ENCODE results near the gene LRMDA.

LRMDA gene

GRCh38 chr10:75404815-75405597, 26.4 kb upstream of the LRMDA start (continued):
- TF ChIP-seq ZNF645 (tag by site-specific recombination; IDR thresholded peaks at IDR 0.05): peak; percentile 67; the same call in 1 of the 2 replicates
- TF ChIP-seq ZNF513 (tag by site-specific recombination; IDR thresholded peaks at IDR 0.05): no peak
- no peak for TF ChIP-seq ZNF785 (tag by site-specific recombination; IDR thresholded peaks at IDR 0.05)
- peak; percentile 37 for TF ChIP-seq ZFHX2 (tag by site-specific recombination; conservative IDR thresholded peaks at IDR 0.05)
- TF ChIP-seq ZBTB48 (tag by site-specific recombination; IDR thresholded peaks at IDR 0.05): no peak
- no peak for TF ChIP-seq ZSCAN30 (tag by site-specific recombination; IDR thresholded peaks at IDR 0.05)
- no peak for TF ChIP-seq ZNF148 (tag by site-specific recombination; IDR thresholded peaks at IDR 0.05; ENCODE audit: borderline replicate concordance)
- TF ChIP-seq RBAK (tag by site-specific recombination; IDR thresholded peaks at IDR 0.05): no peak
- TF ChIP-seq ZNF341 (tag by site-specific recombination; IDR thresholded peaks at IDR 0.05; ENCODE audit: low read depth): peak; percentile 44; the same call in 1 of the 2 replicates
- TF ChIP-seq ZBTB17 (tag by site-specific recombination; IDR thresholded peaks at IDR 0.05): no peak

GRCh38 chr10:75405598-75406461, 25.6 kb upstream of the LRMDA start:
- no peaks in the 10 kb centered on the region for H3K9me3 ChIP-seq (ENCODE audit: control insufficient read depth, insufficient read depth, low read depth, low read length)
- no peaks in the 10 kb centered on the region for H3K4me1 ChIP-seq (ENCODE audit: control insufficient read depth, insufficient read depth, low read length)
- ChIA-PET CTCF (interaction anchor here (0.6 kb wide), 1 partner anchor 10 kb away, joined by 3 read pairs; no protein-coding TSS in a partner anchor), POLR2A (interaction anchor here (0.6 kb wide), 1 partner anchor 16 kb away, joined by 3 read pairs; no protein-coding TSS in a partner anchor)
- peaks cover 0 to 18% of the 10 kb centered on the region in 2 experiments; a peak in 1 of 3 replicates for H3K36me3 ChIP-seq (ENCODE audit: control insufficient read depth in 2 of 2, insufficient read depth in 1 of 2, low read length in 2 of 2)
- peak overlapping the region; percentile 100; the same call in 1 of the 2 replicates for H3K27ac ChIP-seq (ENCODE audit: extremely low read depth, low read depth, low read length)
- no peak overlapping the region for H3K4me3 ChIP-seq (ENCODE audit: low read depth, low read length)
- TF ChIP-seq ZXDB (tag by site-specific recombination; IDR thresholded peaks at IDR 0.05) (no peak), GLIS1 (tag by site-specific recombination; IDR thresholded peaks at IDR 0.05) (no peak), ZSCAN16 (tag by site-specific recombination; IDR thresholded peaks at IDR 0.05) (no peak), ZNF239 (tag by site-specific recombination; IDR thresholded peaks at IDR 0.05) (no peak), ZNF549 (tag by site-specific recombination; IDR thresholded peaks at IDR 0.05) (no peak), ZNF221 (tag by site-specific recombination; IDR thresholded peaks at IDR 0.05; ENCODE audit: borderline replicate concordance) (no peak), ZNF776 (tag by site-specific recombination; IDR thresholded peaks at IDR 0.05; ENCODE audit: borderline replicate concordance) (no peak), ZBTB1 (tag by site-specific recombination; IDR thresholded peaks at IDR 0.05) (no peak), BCL11A (tag by site-specific recombination; IDR thresholded peaks at IDR 0.05; ENCODE audit: low read depth) (no peak), ZNF629 (tag by site-specific recombination; IDR thresholded peaks at IDR 0.05) (no peak), ZNF580 (tag by site-specific recombination; IDR thresholded peaks at IDR 0.05) (no peak), PRDM1 (tag by site-specific recombination; IDR thresholded peaks at IDR 0.05) (no peak), ZNF521 (tag by site-specific recombination; IDR thresholded peaks at IDR 0.05) (no peak), PRDM4 (tag by site-specific recombination; IDR thresholded peaks at IDR 0.05) (no peak), ZNF362 (tag by site-specific recombination; IDR thresholded peaks at IDR 0.05) (no peak)
